Measurements from ENCODE around the gene ZNF654. TPM values are rescaled to one million over a fixed set of nuclear protein-coding genes. Genes with fewer than 3 reads are reported as not detected.

ZNF654 gene
- total and polyA plus RNA-seq, 2 experiments from 2014 or later = 14.3 to 15.8 TPM

DNA sequence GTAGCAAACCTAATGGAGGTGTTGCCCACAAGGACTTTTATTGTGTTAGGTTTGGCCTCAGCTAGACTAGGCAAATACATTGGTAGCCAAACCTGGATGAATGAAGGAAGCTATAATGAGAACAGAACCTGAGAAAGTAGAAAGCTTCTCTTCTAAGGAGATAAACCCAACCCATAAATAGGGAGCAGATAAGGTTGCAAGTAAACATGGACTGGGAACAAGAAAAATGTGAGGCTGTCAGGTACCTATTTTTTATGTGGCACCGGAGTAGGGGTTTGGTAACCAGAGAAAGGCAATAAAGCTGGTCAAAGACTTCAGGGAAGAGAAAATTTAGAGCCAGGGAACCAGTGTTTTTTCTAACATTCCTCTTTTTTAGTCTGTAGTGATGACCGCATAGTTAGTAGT is 25.0 kb downstream of the ZNF654 start:
- TF ChIP-seq EZH2 (IDR thresholded peaks at IDR 0.05; ENCODE audit: insufficient read depth, poor library complexity, severe bottlenecking) = no peak
- TF ChIP-seq EZH2phosphoT487 (IDR thresholded peaks at IDR 0.05; ENCODE audit: insufficient read depth, low read depth) = no peak
- Histone ChIP-seq H3F3A (ENCODE audit: insufficient read depth) (no peaks in the 10 kb centered on the region), H3K4me3 (no peak overlapping the region), H3K4me2 (ENCODE audit: unreplicated experiment) (no peak overlapping the region), H2AFZ (no peak overlapping the region), H3K27ac (no peak overlapping the region), H3K9me2 (ENCODE audit: insufficient read depth) (no peaks in the 10 kb centered on the region), H3K27me3 (replicated peaks; ENCODE audit: insufficient read depth) (no peaks in the 10 kb centered on the region), H4K20me1 (ENCODE audit: insufficient read depth) (0 out of 2 replicates have a peak, but pooled peaks cover 5% of the 10 kb centered on the region), H3K9me3 (ENCODE audit: low read depth) (no peaks in the 10 kb centered on the region), H3K9ac (no peak overlapping the region), H3K36me3 (ENCODE audit: low read depth) (peaks cover 15% of the 10 kb centered on the region), H3K79me2 (ENCODE audit: insufficient read depth) (peaks cover 100% of the 10 kb centered on the region), H3K4me1 (ENCODE audit: insufficient read depth) (no peaks in the 10 kb centered on the region)
- WGBS, 2 experiments (ENCODE audit: low coverage in 1 of 2, low lambda C conversion rate in 2 of 2, missing lambda C conversion rate in 2 of 2) = 74 to 78% methylated on average over 2 of the region's 2 CpGs
- in situ Hi-C loops (cut with MboI) = no loop called here
- DNase-seq = no peak

- H3K9me3 ChIP-seq (ENCODE audit: low read depth) = no peaks in the 10 kb centered on the region
- TF ChIP-seq EZH2phosphoT487 (IDR thresholded peaks at IDR 0.05; ENCODE audit: insufficient read depth, low read depth) = no peak
- no peak for TF ChIP-seq EZH2 (IDR thresholded peaks at IDR 0.05; ENCODE audit: insufficient read depth, poor library complexity, severe bottlenecking)
- H3K4me1 ChIP-seq (ENCODE audit: insufficient read depth) = no peaks in the 10 kb centered on the region
- no peak overlapping the region for H3K9ac ChIP-seq
- no peak overlapping the region for H3K4me3 ChIP-seq
- H3K9me2 ChIP-seq (ENCODE audit: insufficient read depth) = no peaks in the 10 kb centered on the region
- H2AFZ ChIP-seq = no peak overlapping the region
- in situ Hi-C loops (cut with MboI) = no loop called here
- H3K4me2 ChIP-seq (ENCODE audit: unreplicated experiment) = no peak overlapping the region
- H3K27ac ChIP-seq = no peak overlapping the region
- H3K79me2 ChIP-seq (ENCODE audit: insufficient read depth) = peaks cover 98% of the 10 kb centered on the region
- no peaks in the 10 kb centered on the region for H4K20me1 ChIP-seq (ENCODE audit: insufficient read depth)
- H3K36me3 ChIP-seq (ENCODE audit: low read depth) = peaks cover 15% of the 10 kb centered on the region
- H3F3A ChIP-seq (ENCODE audit: insufficient read depth) = no peaks in the 10 kb centered on the region
- no peaks in the 10 kb centered on the region for H3K27me3 ChIP-seq (replicated peaks; ENCODE audit: insufficient read depth)
- WGBS, 2 experiments (ENCODE audit: low coverage in 1 of 2, low lambda C conversion rate in 2 of 2, missing lambda C conversion rate in 2 of 2) = 58 to 59% methylated on average over 4 of the region's 4 CpGs
- no peak for DNase-seq
Measured at GRCh38 chr3:88090681-88091080, 31.6 kb downstream of the ZNF654 start.

- Histone ChIP-seq H3F3A (ENCODE audit: insufficient read depth) (no peaks in the 10 kb centered on the region), H3K27ac (no peak overlapping the region), H3K79me2 (ENCODE audit: insufficient read depth) (peaks cover 97% of the 10 kb centered on the region), H4K20me1 (ENCODE audit: insufficient read depth) (no peaks in the 10 kb centered on the region), H3K27me3 (replicated peaks; ENCODE audit: insufficient read depth) (no peaks in the 10 kb centered on the region), H3K4me1 (ENCODE audit: insufficient read depth) (no peaks in the 10 kb centered on the region), H3K9me2 (ENCODE audit: insufficient read depth) (no peaks in the 10 kb centered on the region), H3K4me2 (ENCODE audit: unreplicated experiment) (no peak overlapping the region), H3K9ac (no peak overlapping the region), H3K9me3 (ENCODE audit: low read depth) (no peaks in the 10 kb centered on the region), H3K36me3 (ENCODE audit: low read depth) (peaks cover 11% of the 10 kb centered on the region), H2AFZ (no peak overlapping the region), H3K4me3 (no peak overlapping the region)
- no peak for DNase-seq
- in situ Hi-C loops (cut with MboI) = no loop called here
- no peak for TF ChIP-seq EZH2phosphoT487 (IDR thresholded peaks at IDR 0.05; ENCODE audit: insufficient read depth, low read depth)
- no peak for TF ChIP-seq EZH2 (IDR thresholded peaks at IDR 0.05; ENCODE audit: insufficient read depth, poor library complexity, severe bottlenecking)
Measured at GRCh38 chr3:88092270-88092669, 33.2 kb downstream of the ZNF654 start.

DNA sequence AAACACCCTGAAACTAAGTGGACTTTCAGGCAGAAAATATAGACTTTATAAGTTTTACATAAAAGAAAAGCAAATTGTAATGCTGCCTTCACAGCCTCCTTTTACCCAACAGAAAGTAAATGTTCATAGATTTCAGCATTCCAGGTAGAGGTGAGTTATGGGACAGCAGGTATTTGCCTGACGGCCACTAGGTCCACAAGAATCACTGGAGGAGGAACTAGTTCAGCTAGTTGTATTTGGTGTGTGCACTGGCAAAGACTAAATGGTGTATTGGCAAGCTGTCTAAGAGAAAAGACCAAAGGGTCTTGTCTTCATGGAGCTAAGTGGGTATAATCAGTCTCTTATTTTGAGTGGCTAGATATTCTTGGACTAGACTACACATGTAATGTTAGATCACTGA is 34.2 kb downstream of the ZNF654 start:
- H3K9me2 ChIP-seq (ENCODE audit: insufficient read depth) = no peaks in the 10 kb centered on the region
- no peaks in the 10 kb centered on the region for H3K4me1 ChIP-seq (ENCODE audit: insufficient read depth)
- no peak for DNase-seq
- no peaks in the 10 kb centered on the region for H3F3A ChIP-seq (ENCODE audit: insufficient read depth)
- 100% methylated on average over 1 of the region's 1 CpG for WGBS, 2 experiments (ENCODE audit: low coverage in 1 of 2, low lambda C conversion rate in 2 of 2, missing lambda C conversion rate in 2 of 2)
- H4K20me1 ChIP-seq (ENCODE audit: insufficient read depth) = no peaks in the 10 kb centered on the region
- no peak overlapping the region for H3K4me2 ChIP-seq (ENCODE audit: unreplicated experiment)
- in situ Hi-C loops (cut with MboI) = no loop called here
- H3K36me3 ChIP-seq (ENCODE audit: low read depth) = peaks cover 2% of the 10 kb centered on the region
- H2AFZ ChIP-seq = no peak overlapping the region
- H3K4me3 ChIP-seq = no peak overlapping the region
- H3K9me3 ChIP-seq (ENCODE audit: low read depth) = no peaks in the 10 kb centered on the region
- H3K9ac ChIP-seq = no peak overlapping the region
- H3K27ac ChIP-seq = no peak overlapping the region
- H3K27me3 ChIP-seq (replicated peaks; ENCODE audit: insufficient read depth) = no peaks in the 10 kb centered on the region
- TF ChIP-seq EZH2 (IDR thresholded peaks at IDR 0.05; ENCODE audit: insufficient read depth, poor library complexity, severe bottlenecking) (no peak), EZH2phosphoT487 (IDR thresholded peaks at IDR 0.05; ENCODE audit: insufficient read depth, low read depth) (no peak)
- peaks cover 97% of the 10 kb centered on the region for H3K79me2 ChIP-seq (ENCODE audit: insufficient read depth)

- Histone ChIP-seq H3K9me2 (ENCODE audit: insufficient read depth) (no peaks in the 10 kb centered on the region), H4K20me1 (ENCODE audit: insufficient read depth) (no peaks in the 10 kb centered on the region), H3K4me3 (no peak overlapping the region), H3K9me3 (ENCODE audit: low read depth) (no peaks in the 10 kb centered on the region), H3K27me3 (replicated peaks; ENCODE audit: insufficient read depth) (no peaks in the 10 kb centered on the region), H2AFZ (no peak overlapping the region), H3K4me1 (ENCODE audit: insufficient read depth) (peaks cover 6% of the 10 kb centered on the region), H3K36me3 (ENCODE audit: low read depth) (peaks cover 7% of the 10 kb centered on the region; the same call in 1 of the 2 replicates), H3F3A (ENCODE audit: insufficient read depth) (no peaks in the 10 kb centered on the region), H3K79me2 (ENCODE audit: insufficient read depth) (peaks cover 95% of the 10 kb centered on the region), H3K9ac (no peak overlapping the region), H3K27ac (no peak overlapping the region), H3K4me2 (ENCODE audit: unreplicated experiment) (no peak overlapping the region)
- TF ChIP-seq EZH2phosphoT487 (IDR thresholded peaks at IDR 0.05; ENCODE audit: insufficient read depth, low read depth) = no peak
- no peak for TF ChIP-seq EZH2 (IDR thresholded peaks at IDR 0.05; ENCODE audit: insufficient read depth, poor library complexity, severe bottlenecking)
- in situ Hi-C loops (cut with MboI) = no loop called here
- WGBS, 2 experiments (ENCODE audit: low coverage in 1 of 2, low lambda C conversion rate in 2 of 2, missing lambda C conversion rate in 2 of 2) = 100% methylated on average over 1 of the region's 1 CpG
- no peak for DNase-seq
Measured at GRCh38 chr3:88101142-88101541, 42.1 kb downstream of the ZNF654 start.

Measured in GM23248 (cell line).